Panc1 (cell line): ENCODE data around the gene PHKG1.
"Not testable (repeated sequence)": the region's sequence is repeated elsewhere in the genome, so short reads cannot be mapped to it uniquely, and the experiment has no call there.

Source experiments
- POLR2AphosphoS5 ChIP-seq: IDR thresholded peaks from 2 replicates; pipeline ENCODE4 v1.6.1; 2012; ENCODE audit warnings: mild to moderate bottlenecking, low read depth, low read length, moderate library complexity
- TF ChIP-seq, protein P1 (sequence below): fragments of 450-650 bp; IDR thresholded peaks from 2 replicates; pipeline ENCODE4 v1.5.1; 2017; ENCODE audit warnings: mild to moderate bottlenecking

DNA sequence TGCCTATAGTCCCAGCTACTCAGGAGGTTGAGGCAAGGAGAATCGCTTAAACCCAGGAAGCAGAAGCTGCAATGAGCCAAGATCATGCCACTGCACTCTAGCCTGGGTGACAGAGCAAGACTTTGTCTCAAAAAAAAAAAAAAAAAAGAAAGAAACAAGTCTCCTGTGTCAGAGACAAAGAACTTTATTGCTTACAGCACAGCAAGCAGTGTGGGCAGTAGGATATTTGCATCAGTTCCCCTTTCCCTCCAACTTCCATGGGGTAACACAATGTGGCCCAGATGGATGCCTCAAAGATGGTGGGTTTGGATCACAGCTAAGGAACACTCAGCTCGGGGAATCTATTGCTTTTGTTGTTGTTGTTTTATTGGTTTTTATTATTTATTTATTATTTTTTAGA lies 47.0 kb downstream of the PHKG1 start:
- TF ChIP-seq, protein P1, sequence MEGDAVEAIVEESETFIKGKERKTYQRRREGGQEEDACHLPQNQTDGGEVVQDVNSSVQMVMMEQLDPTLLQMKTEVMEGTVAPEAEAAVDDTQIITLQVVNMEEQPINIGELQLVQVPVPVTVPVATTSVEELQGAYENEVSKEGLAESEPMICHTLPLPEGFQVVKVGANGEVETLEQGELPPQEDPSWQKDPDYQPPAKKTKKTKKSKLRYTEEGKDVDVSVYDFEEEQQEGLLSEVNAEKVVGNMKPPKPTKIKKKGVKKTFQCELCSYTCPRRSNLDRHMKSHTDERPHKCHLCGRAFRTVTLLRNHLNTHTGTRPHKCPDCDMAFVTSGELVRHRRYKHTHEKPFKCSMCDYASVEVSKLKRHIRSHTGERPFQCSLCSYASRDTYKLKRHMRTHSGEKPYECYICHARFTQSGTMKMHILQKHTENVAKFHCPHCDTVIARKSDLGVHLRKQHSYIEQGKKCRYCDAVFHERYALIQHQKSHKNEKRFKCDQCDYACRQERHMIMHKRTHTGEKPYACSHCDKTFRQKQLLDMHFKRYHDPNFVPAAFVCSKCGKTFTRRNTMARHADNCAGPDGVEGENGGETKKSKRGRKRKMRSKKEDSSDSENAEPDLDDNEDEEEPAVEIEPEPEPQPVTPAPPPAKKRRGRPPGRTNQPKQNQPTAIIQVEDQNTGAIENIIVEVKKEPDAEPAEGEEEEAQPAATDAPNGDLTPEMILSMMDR: not testable (repeated sequence)
- TF ChIP-seq POLR2AphosphoS5: not testable (repeated sequence)
